Pancreas (tissue), 10 donors: ENCODE data around the gene RFC5. TPM values are rescaled to one million over a fixed set of nuclear protein-coding genes. Genes with fewer than 3 reads are reported as not detected.

Experiments
- ATAC-seq, 4 donors: fragments of 200-7000 bp; cut with Tn5 transposase; one replicate each; pipeline versions ENCODE4 v1.8.0 to v1.9.1; 2020; ENCODE audit warnings: mild to moderate bottlenecking in 4 of 4, moderate library complexity in 4 of 4
- DNase-seq, 6 donors: peaks; one replicate each; pipeline ENCODE4 v3.0.0-alpha.2; 2020
- FAIRE-seq: peaks from 2 replicates; lab custom pipeline; 2012; peaks lifted over from hg19 to GRCh38; lab: Jason Lieb, UNC
- H3K27ac ChIP-seq, 4 donors: fragments of 200-600 bp; sonication (generic); 1 replicate in 3 of 4; 2 replicates in 1 of 4; pipeline versions ENCODE4 v1.5.0 to v1.8.0; 2020
- H3K27me3 ChIP-seq, 4 donors: fragments of 200-600 bp; one replicate each; pipeline ENCODE4 v1.8.0; 2021
- H3K36me3 ChIP-seq, 3 donors: fragments of 200-600 bp; sonication (generic) in 1 of 3; one replicate each; pipeline versions ENCODE4 v1.5.0 to v1.8.0; 2020 to 2021
- H3K4me1 ChIP-seq, 3 donors: fragments of 200-600 bp; one replicate each; pipeline ENCODE4 v1.8.0; 2021
- H3K4me3 ChIP-seq, 4 donors: fragments of 200-600 bp; sonication (generic) in 2 of 4; one replicate each; pipeline versions ENCODE4 v1.5.0 to v1.8.0; 2020 to 2021
- H3K9me3 ChIP-seq, 4 donors: fragments of 200-600 bp; one replicate each; pipeline ENCODE4 v1.8.0; 2021
- CTCF ChIP-seq, 4 donors: fragments of 200-600 bp; sonication (generic) in 3 of 4; IDR thresholded peaks; one replicate each; pipeline versions ENCODE4 v1.5.0 to v1.8.0; 2021; ENCODE audit warnings: antibody characterized with exemption in 4 of 4
- whole genome bisulfite sequencing, 2 donors: extraction: QIAGEN DNeasy Blood & Tissue Kit; methylation state at CpG; one replicate each; pipeline ENCODE4 v1.1.7; 2013; 5-methylcytosine and 5-hydroxymethylcytosine counted together
- intact Hi-C, 3 donors: fragments of 100-400 bp; cut with DNase I; formaldehyde crosslinking; loops; one replicate each; pipeline versions ENCODE4 v1.11.1 to v1.14.2; 2022
- polyA plus RNA-seq, 2 donors: library from polyadenylated mRNA; stranded (reverse); fragments of 200-250 nt; gene quantifications; one replicate each; pipeline ENCODE4 v1.2.3, GENCODE V29; 2013
- total RNA-seq, 6 donors: library from RNA; stranded (reverse); fragmentation: NEBNext Ultra II Directional in 4 of 6; extraction: Animal tissue kit (Norgen Biotek cat#: 25700) in 4 of 6; gene quantifications; one replicate each; pipeline versions ENCODE4 v1.2.1 to v1.2.4, GENCODE V29; 2021 to 2023
- donor health status: healthy with polysubstance abuse.
- donor health status: DM: no; HTN: no; CAD: no; lungs with moderate emphysema.
- donor health status: DM: no; HTN: no; CAD: no.
- donor health status: control.
- donor health status: control.
- donor health status: Bipolar disorder and iron deficiency.
- donor health status: DM: yes; HTN: yes; CAD: no.
- donor health status: DM: no; HTN: no; CAD: no.
- donor health status: DM: no; HTN: no; CAD: no.
- donor health status: DM: yes; HTN: yes; CAD: no.

The RFC5 gene
- total and polyA plus RNA-seq, 8 donors = 4.0 to 8.8 (median 5.1) TPM

GRCh38 chr12:118029166-118029565, 12.7 kb downstream of the RFC5 start:
- Histone ChIP-seq H3K27ac (no peak overlapping the region), H3K36me3 (peaks cover 2 to 55% (median 19%) of the 10 kb centered on the region in 3 donors), H3K4me3 (no peak overlapping the region), H3K4me1 (no peaks in the 10 kb centered on the region), H3K9me3 (no peaks in the 10 kb centered on the region), H3K27me3 (no peaks in the 10 kb centered on the region)
- ATAC-seq (no peak), FAIRE-seq (no peak), DNase-seq (no peak)
- no peak for TF ChIP-seq CTCF (IDR thresholded peaks at IDR 0.05)
- intact Hi-C loops = no loop called here
- WGBS, 2 donors = 94 to 95% methylated on average over 5 of the region's 5 CpGs

GRCh38 chr12:118032188-118032587, 15.7 kb downstream of the RFC5 start:
- peaks cover 0 to 64% (median 24%) of the 10 kb centered on the region in 3 donors for H3K36me3 ChIP-seq
- intact Hi-C loops = loop anchor here in 1 of 3 donors (10.0 kb wide), 1 partner anchor 157 kb away; no protein-coding TSS in a partner anchor

GRCh38 chr12:118033323-118033722, 16.8 kb downstream of the RFC5 start:
- no peak overlapping the region for H3K27ac ChIP-seq

More at GRCh38 chr12:118032188-118032587, 15.7 kb downstream of the RFC5 start:
- Histone ChIP-seq H3K4me3 (no peak overlapping the region), H3K27me3 (no peaks in the 10 kb centered on the region), H3K9me3 (no peaks in the 10 kb centered on the region), H3K27ac (no peak overlapping the region), H3K4me1 (no peaks in the 10 kb centered on the region)
- no peak for TF ChIP-seq CTCF (IDR thresholded peaks at IDR 0.05)
- DNase-seq = no peak
- no peak for ATAC-seq
- WGBS, 2 donors = 80 to 86% methylated on average over 7 of the region's 7 CpGs
- no peak for FAIRE-seq

GRCh38 chr12:118033902-118034301, 17.4 kb downstream of the RFC5 start:
- Histone ChIP-seq H3K4me1 (no peaks in the 10 kb centered on the region), H3K9me3 (no peaks in the 10 kb centered on the region), H3K36me3 (peaks cover 0 to 81% (median 24%) of the 10 kb centered on the region in 3 donors), H3K27me3 (no peaks in the 10 kb centered on the region), H3K4me3 (no peak overlapping the region), H3K27ac (no peak overlapping the region)
- ATAC-seq (no peak), FAIRE-seq (no peak), DNase-seq (no peak)
- intact Hi-C loops = loop anchor here in 1 of 3 donors (10.0 kb wide), 1 partner anchor 159 kb away; no protein-coding TSS in a partner anchor
- WGBS, 2 donors = 88 to 89% methylated on average over 5 of the region's 5 CpGs
- no peak for TF ChIP-seq CTCF (IDR thresholded peaks at IDR 0.05)

More at GRCh38 chr12:118033323-118033722, 16.8 kb downstream of the RFC5 start:
- H3K4me1 ChIP-seq = no peaks in the 10 kb centered on the region
- ATAC-seq (no peak), FAIRE-seq (no peak), DNase-seq (no peak)
- no peaks in the 10 kb centered on the region for H3K27me3 ChIP-seq
- 80 to 88% methylated on average over 5 of the region's 5 CpGs for WGBS, 2 donors
- peaks cover 0 to 75% (median 24%) of the 10 kb centered on the region in 3 donors for H3K36me3 ChIP-seq
- H3K9me3 ChIP-seq = no peaks in the 10 kb centered on the region
- no peak overlapping the region for H3K4me3 ChIP-seq
- intact Hi-C loops = loop anchor here in 1 of 3 donors (10.0 kb wide), 1 partner anchor 159 kb away; no protein-coding TSS in a partner anchor
- TF ChIP-seq CTCF (IDR thresholded peaks at IDR 0.05) = no peak
